Measurements from ENCODE around the gene THEM5.
"Not testable (repeated sequence)": the region's sequence is repeated elsewhere in the genome, so short reads cannot be mapped to it uniquely, and the experiment has no call there.

THEM5 gene

DNA sequence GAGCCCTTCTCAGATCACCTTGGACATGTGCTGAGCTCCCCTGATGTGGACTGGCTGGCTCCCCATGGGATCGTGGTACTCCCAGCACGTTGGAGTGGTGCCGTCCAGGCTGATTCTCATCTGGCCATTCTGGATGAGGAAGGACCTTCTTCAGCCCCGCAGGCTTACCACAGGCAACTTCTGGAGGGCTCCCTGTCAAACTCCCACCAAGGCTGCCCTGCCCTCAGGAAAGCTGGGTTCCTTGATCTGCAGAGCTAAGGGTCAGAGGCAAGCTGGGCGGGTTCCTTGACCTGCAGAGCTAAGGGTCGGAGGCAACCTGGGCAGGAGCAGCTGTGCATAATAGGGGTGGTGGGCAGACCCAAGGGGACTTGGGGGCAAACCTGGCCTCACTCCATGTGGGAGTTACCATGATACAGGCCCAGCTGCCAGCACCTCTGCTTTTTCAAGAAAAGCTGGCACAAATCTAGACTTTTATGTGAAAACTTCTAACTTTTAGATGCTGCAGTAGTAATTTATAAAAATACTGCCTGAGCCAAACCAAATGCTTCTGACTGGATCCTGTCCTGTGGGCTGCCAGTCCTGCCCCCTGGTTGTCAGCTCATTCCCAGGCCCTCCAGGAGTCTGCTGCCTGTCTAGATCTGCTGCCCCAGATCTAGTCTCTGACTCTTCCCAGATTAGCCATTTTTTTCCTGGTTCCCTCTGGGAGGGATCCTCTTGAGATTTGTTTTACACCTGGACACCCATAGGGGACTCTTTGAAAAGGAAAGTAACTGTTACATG lies 5.6 kb upstream of the THEM5 start:
- DNase-seq (ENCODE audit: extremely low spot score), result peak; percentile 5
- ChIA-PET POLR2A (interaction anchor here (1.3 kb wide), 1 partner anchor 13 kb away, joined by 5 read pairs; no protein-coding TSS in a partner anchor), CTCF (interaction anchor here (0.6 kb wide), 1 partner anchor 1635 kb away, joined by 3 read pairs; no protein-coding TSS in a partner anchor)
- TF ChIP-seq CTBP1 (IDR thresholded peaks at IDR 0.05; ENCODE audit: borderline replicate concordance), result no peak

DNA sequence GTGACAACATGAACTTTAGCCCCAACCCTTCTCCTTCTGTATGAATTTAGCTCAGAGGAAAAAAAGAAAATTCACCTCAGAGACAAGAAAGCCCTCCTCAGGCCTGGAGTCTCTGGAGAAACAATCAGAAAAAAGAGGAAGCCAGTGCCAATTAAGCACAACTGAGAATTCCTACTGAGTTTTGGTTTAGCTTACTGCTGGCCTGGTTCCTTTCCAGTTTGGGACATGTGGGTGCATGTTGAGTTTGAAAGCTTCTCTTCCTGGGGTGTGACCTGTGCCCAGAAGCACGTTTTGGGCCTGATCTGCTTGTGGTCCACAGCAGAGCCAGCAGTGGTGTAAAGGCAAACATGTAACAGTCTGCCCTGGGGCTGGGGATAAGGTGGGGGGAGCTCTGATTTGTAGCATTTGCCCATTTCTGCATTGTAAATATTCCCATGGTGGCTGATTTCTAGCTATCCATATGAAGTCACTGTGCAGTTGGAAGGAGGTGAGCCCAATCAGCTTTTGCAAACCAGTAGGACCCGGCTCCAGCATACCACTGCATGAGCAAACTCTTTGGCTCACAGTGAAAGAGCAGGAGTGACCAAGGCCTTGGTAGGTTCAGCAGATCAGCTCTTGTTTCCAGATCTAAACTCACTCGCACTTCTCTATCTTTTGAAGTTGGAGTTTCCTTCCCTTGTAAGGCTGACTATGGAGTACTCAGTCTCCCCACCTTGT lies 4.7 kb upstream of the THEM5 start:
- no peak for DNase-seq (ENCODE audit: extremely low spot score)
- POLR2A ChIA-PET, result interaction anchor here (0.9 kb wide), 2 partner anchors 9 to 16 kb away, joined by 3 read pairs; no protein-coding TSS in a partner anchor
- TF ChIP-seq NFRKB (IDR thresholded peaks at IDR 0.05), result no peak
- no peak for TF ChIP-seq ELF4 (IDR thresholded peaks at IDR 0.05)
- TF ChIP-seq SUZ12 (IDR thresholded peaks at IDR 0.05), result no peak
- TF ChIP-seq ZNF384 (IDR thresholded peaks at IDR 0.05), result no peak
- TF ChIP-seq FOXK2 (IDR thresholded peaks at IDR 0.05), result no peak
- TF ChIP-seq ARNT (IDR thresholded peaks at IDR 0.05), result no peak
- no peak for TF ChIP-seq HDGF (IDR thresholded peaks at IDR 0.05; ENCODE audit: borderline replicate concordance)
- TF ChIP-seq, protein P1, sequence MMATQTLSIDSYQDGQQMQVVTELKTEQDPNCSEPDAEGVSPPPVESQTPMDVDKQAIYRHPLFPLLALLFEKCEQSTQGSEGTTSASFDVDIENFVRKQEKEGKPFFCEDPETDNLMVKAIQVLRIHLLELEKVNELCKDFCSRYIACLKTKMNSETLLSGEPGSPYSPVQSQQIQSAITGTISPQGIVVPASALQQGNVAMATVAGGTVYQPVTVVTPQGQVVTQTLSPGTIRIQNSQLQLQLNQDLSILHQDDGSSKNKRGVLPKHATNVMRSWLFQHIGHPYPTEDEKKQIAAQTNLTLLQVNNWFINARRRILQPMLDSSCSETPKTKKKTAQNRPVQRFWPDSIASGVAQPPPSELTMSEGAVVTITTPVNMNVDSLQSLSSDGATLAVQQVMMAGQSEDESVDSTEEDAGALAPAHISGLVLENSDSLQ (IDR thresholded peaks at IDR 0.05), result no peak
- no peak for TF ChIP-seq TARDBP (IDR thresholded peaks at IDR 0.05)
- no peak for TF ChIP-seq CTBP1 (IDR thresholded peaks at IDR 0.05; ENCODE audit: borderline replicate concordance)
- no peak for TF ChIP-seq LEF1 (IDR thresholded peaks at IDR 0.05; ENCODE audit: borderline replicate concordance)
- no peak for TF ChIP-seq FOXM1 (IDR thresholded peaks at IDR 0.05; ENCODE audit: borderline replicate concordance)
- CTCF ChIA-PET, result no interaction called here

DNA sequence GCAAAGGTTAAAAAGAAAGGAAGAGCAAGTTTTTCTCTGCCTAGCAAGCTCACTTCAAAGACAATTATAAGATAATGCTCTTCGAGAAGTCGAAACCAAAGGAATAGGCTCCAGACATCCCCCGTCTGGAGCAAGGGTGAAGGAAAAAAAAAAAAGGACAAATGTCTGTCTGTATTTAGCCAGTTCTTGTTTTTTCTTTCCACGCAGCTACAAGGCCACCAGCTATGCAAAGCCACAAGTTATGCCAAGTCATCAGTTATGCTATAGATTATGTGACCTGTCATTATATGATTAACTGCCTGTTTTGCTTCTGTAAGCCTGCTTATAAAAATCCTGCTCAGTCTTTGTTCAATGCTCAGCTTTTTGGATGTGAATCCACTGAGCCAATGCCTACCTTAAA lies 2.4 kb upstream of the THEM5 start:
- CTCF ChIA-PET, result no interaction called here
- TF ChIP-seq, protein P1 (IDR thresholded peaks at IDR 0.05), result peak; percentile 46; the same call in 1 of the 2 replicates
- TF ChIP-seq SP1 (IDR thresholded peaks at IDR 0.05), result no peak
- TF ChIP-seq HDGF (IDR thresholded peaks at IDR 0.05; ENCODE audit: borderline replicate concordance), result no peak
- TF ChIP-seq CTBP1 (IDR thresholded peaks at IDR 0.05; ENCODE audit: borderline replicate concordance), result no peak
- no peak for TF ChIP-seq FOXK2 (IDR thresholded peaks at IDR 0.05)
- POLR2A ChIA-PET, result interaction anchor here (0.9 kb wide), 1 partner anchor 93 kb away, joined by 4 read pairs; the partner anchor contains the start of gene MRPL9
- DNase-seq (ENCODE audit: extremely low spot score), result no peak

DNA sequence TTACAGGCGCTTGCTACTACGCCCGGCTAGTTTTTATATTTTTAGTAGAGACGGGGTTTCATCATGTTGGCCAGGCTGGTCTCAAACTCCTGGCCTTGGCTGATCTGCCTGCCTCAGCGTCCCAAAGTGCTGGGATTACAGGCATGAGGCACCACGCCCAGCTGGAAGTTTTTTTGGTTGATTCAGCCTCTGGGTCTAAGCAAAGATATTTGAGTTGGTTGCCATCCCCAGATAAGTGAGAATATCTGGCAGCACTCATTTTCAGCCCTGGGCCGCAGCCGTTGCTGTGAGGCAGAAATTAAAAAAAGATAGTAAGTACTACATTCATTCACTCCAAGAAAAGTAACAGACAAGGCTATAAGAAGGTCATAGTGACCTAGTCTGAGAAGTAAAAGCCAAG lies 2.0 kb upstream of the THEM5 start:
- DNase-seq (ENCODE audit: extremely low spot score), result not testable (repeated sequence)
- ChIA-PET CTCF (interaction anchor here (0.6 kb wide), 1 partner anchor 39 kb away, joined by 4 read pairs; no protein-coding TSS in a partner anchor), POLR2A (interaction anchor here (0.9 kb wide), 1 partner anchor 92 kb away, joined by 4 read pairs; the partner anchor contains the start of gene MRPL9)

DNA sequence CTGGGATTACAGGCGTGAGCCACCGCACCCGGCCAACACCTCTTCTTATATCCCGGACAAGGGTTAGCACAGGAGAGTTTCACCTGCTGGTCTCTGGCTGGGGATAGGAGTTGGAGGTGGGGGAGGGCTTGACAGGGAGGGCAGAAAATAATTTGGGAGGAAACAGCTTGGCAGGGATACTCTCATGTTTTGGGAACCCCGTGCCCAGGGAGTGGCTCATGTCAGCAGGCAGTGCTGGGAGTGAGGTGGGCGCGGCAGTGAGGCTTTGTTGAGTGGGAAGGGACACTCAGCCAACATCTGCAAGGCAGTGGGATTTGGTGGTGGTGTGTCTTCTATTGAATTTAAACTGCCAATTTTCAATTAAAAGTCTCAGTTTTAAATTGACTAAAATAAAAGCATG lies 1.1 kb upstream of the THEM5 start:
- CTCF ChIA-PET, result interaction anchor here (0.6 to 1.7 kb wide), 2 partner anchors 10 to 38 kb away, joined by 4 to 7 read pairs; no protein-coding TSS in a partner anchor
- TF ChIP-seq ZNF384 (IDR thresholded peaks at IDR 0.05), result no peak
- no peak for TF ChIP-seq SUZ12 (IDR thresholded peaks at IDR 0.05)
- TF ChIP-seq FOXA1 (IDR thresholded peaks at IDR 0.05), result no peak
- TF ChIP-seq L3MBTL2 (conservative IDR thresholded peaks at IDR 0.05), result no peak
- POLR2A ChIA-PET, result no interaction called here
- DNase-seq (ENCODE audit: extremely low spot score), result no peak

DNA sequence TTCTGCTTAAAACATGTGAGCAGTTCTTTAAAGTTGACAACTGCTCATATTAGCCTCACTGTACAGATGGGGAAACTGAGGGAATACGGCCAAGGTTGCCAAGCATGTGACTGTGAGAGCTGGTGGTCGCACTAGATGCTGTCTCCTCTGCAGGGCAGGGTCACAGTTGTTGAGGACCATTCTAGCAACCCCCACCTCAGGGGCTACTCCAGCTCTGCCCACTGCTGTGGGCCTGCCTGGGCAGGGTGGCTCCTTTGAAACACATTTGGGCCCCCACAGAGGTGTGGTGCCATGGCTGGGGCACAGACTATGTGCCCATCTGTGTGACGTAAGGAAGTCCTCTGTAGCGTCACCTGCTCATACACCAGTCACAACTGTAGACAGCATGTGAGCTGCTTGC lies 779 bp downstream of the THEM5 start:
- no peak for TF ChIP-seq SUZ12 (IDR thresholded peaks at IDR 0.05)
- TF ChIP-seq HDGF (IDR thresholded peaks at IDR 0.05; ENCODE audit: borderline replicate concordance), result no peak
- no peak for TF ChIP-seq NFRKB (IDR thresholded peaks at IDR 0.05)
- TF ChIP-seq FOXM1 (IDR thresholded peaks at IDR 0.05; ENCODE audit: borderline replicate concordance), result no peak
- no peak for TF ChIP-seq LEF1 (IDR thresholded peaks at IDR 0.05; ENCODE audit: borderline replicate concordance)
- TF ChIP-seq ARNT (IDR thresholded peaks at IDR 0.05), result no peak
- no peak for TF ChIP-seq FOXK2 (IDR thresholded peaks at IDR 0.05)
- no peak for TF ChIP-seq L3MBTL2 (conservative IDR thresholded peaks at IDR 0.05)
- TF ChIP-seq, protein P1 (IDR thresholded peaks at IDR 0.05), result no peak
- TF ChIP-seq BHLHE40 (IDR thresholded peaks at IDR 0.05; ENCODE audit: borderline replicate concordance), result no peak
- DNase-seq (ENCODE audit: extremely low spot score), result no peak
- POLR2A ChIA-PET, result no interaction called here
- CTCF ChIA-PET, result interaction anchor here (1.7 kb wide), 1 partner anchor 8 kb away, joined by 7 read pairs; no protein-coding TSS in a partner anchor

DNA sequence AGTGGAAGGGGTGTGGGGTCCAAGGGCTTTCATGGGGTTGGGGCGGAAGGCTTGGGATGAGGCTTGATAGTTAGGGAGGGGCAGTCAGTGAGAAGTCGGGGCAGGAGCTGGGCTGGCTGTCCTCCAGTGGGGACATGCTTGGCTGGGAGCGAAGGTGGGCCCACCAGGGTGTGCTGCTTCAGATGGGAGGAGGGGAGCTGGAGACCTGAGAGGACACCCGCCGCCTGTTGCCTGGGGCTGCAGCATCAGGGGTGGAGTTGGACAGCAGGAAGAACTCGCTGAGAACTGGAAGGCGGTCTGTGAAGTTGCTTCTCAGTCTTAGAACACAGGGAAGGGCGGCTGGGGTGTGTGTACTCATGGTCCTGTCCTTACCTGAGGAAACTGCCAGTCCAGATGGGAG lies 1.6 kb downstream of the THEM5 start:
- TF ChIP-seq L3MBTL2 (conservative IDR thresholded peaks at IDR 0.05), result no peak
- no peak for TF ChIP-seq SUZ12 (IDR thresholded peaks at IDR 0.05)
- no peak for TF ChIP-seq FOXM1 (IDR thresholded peaks at IDR 0.05; ENCODE audit: borderline replicate concordance)
- no peak for TF ChIP-seq NFRKB (IDR thresholded peaks at IDR 0.05)
- TF ChIP-seq ZNF384 (IDR thresholded peaks at IDR 0.05), result no peak
- TF ChIP-seq ARNT (IDR thresholded peaks at IDR 0.05), result no peak
- TF ChIP-seq ELF4 (IDR thresholded peaks at IDR 0.05), result no peak
- TF ChIP-seq BHLHE40 (IDR thresholded peaks at IDR 0.05; ENCODE audit: borderline replicate concordance), result no peak
- no peak for TF ChIP-seq FOXK2 (IDR thresholded peaks at IDR 0.05)
- TF ChIP-seq, protein P1 (IDR thresholded peaks at IDR 0.05), result no peak
- CTCF ChIA-PET, result interaction anchor here (0.6 kb wide), 1 partner anchor 12 kb away, joined by 4 read pairs; no protein-coding TSS in a partner anchor
- DNase-seq (ENCODE audit: extremely low spot score), result no peak
- POLR2A ChIA-PET, result no interaction called here
